A549 (cell line): Measurements from ENCODE around the gene LMO7. TPM values are rescaled to one million over a fixed set of nuclear protein-coding genes. Genes with fewer than 3 reads are reported as not detected.
"Not testable (repeated sequence)": the region's sequence is repeated elsewhere in the genome, so short reads cannot be mapped to it uniquely, and the experiment has no call there.

Experiments used
- ATAC-seq, 2 experiments: fragments of 200-7000 bp in 1 of 2; fragments of >200 bp in 1 of 2; cut with Nextera tagmentation in 1 of 2; cut with Tn5 transposase in 1 of 2; 3 replicates each; pipeline versions ENCODE4 v1.8.0 to v1.9.1; 2018 to 2020; ENCODE audit warnings: mild to moderate bottlenecking in 1 of 2, moderate library complexity in 1 of 2
- CTCF ChIA-PET: fragments of 300-600 bp; sonication (Branson Sonifier 250); formaldehyde crosslinking; extraction: SDS; loops from one replicate; lab custom pipeline; 2021; ENCODE audit warnings: antibody characterized with exemption, inconsistent platforms; lab: Yijun Ruan, JAX
- POLR2A ChIA-PET: fragments of 350-600 bp; formaldehyde crosslinking; extraction: SDS; loops from one replicate; lab custom pipeline; 2021; ENCODE audit warnings: antibody characterized with exemption, inconsistent platforms; lab: Yijun Ruan, JAX
- DNase-seq, 2 experiments: peaks; one replicate each; pipeline versions ENCODE4 v3.0.0 to v3.0.0-alpha.2; 2011 to 2016; ENCODE audit warnings: low read depth in 1 of 2, low spot score in 1 of 2
- FAIRE-seq: peaks from 2 replicates; lab custom pipeline; 2011; peaks lifted over from hg19 to GRCh38; lab: Jason Lieb, UNC
- H3K27ac ChIP-seq, 2 experiments: fragments of >200 bp; sonication (Bioruptor Twin); formaldehyde crosslinking; 3 replicates each; pipeline ENCODE4 v1.5.1; 2016 to 2017
- H3K4me1 ChIP-seq: fragments of >200 bp; sonication (Bioruptor Twin); formaldehyde crosslinking; 3 replicates; pipeline ENCODE4 v1.6.1; 2016
- H3K4me2 ChIP-seq: fragments of >200 bp; sonication (Bioruptor Twin); formaldehyde crosslinking; 3 replicates; pipeline ENCODE4 v1.6.1; 2016
- H3K4me3 ChIP-seq: fragments of >200 bp; sonication (Bioruptor Twin); formaldehyde crosslinking; 3 replicates; pipeline ENCODE4 v1.5.1; 2016
- H3K9me3 ChIP-seq: fragments of >200 bp; sonication (Bioruptor Twin); formaldehyde crosslinking; 3 replicates; pipeline ENCODE4 v1.6.1; 2016
- CHD2 ChIP-seq: fragments of 150-350 bp; IDR thresholded peaks from 2 replicates; pipeline ENCODE4 v1.6.1; 2014; ENCODE audit warnings: low read length; ENCODE audit not compliant: partially characterized antibody
- CTCF ChIP-seq: fragments of >200 bp; sonication (Bioruptor Twin); formaldehyde crosslinking; IDR thresholded peaks from 3 replicates; pipeline ENCODE4 v1.5.1; 2016
- EHF ChIP-seq: fragments of 250-450 bp; sonication (Bioruptor Pico); IDR thresholded peaks from 2 replicates; pipeline ENCODE4 v1.5.0; 2020; ENCODE audit warnings: mild to moderate bottlenecking
- ELK1 ChIP-seq: fragments of 150-350 bp; IDR thresholded peaks from 2 replicates; pipeline ENCODE4 v1.6.1; 2014; ENCODE audit warnings: low read depth, mild to moderate bottlenecking, low read length
- FOSL2 ChIP-seq, 2 experiments: fragments of 450-650 bp in 1 of 2; fragments of >200 bp in 1 of 2; sonication (Bioruptor Twin) in 1 of 2; formaldehyde crosslinking; IDR thresholded peaks; 2 replicates each; pipeline versions ENCODE4 v1.5.0 to v1.6.1; 2016 to 2020; ENCODE audit warnings: mild to moderate bottlenecking in 1 of 2, moderate library complexity in 1 of 2
- FOXS1 ChIP-seq: fragments of 250-450 bp; sonication (Bioruptor Pico); IDR thresholded peaks from 2 replicates; pipeline ENCODE4 v1.5.0; 2020; ENCODE audit warnings: mild to moderate bottlenecking, moderate library complexity
- HES2 ChIP-seq: fragments of >200 bp; sonication (Bioruptor Twin); formaldehyde crosslinking; IDR thresholded peaks from 2 replicates; pipeline ENCODE4 v1.6.1; 2016
- HMGXB4 ChIP-seq: fragments of 250-450 bp; sonication (Bioruptor Pico); IDR thresholded peaks from 2 replicates; pipeline ENCODE4 v1.5.0; 2021; ENCODE audit warnings: mild to moderate bottlenecking, moderate library complexity, borderline replicate concordance
- HOXB13 ChIP-seq: fragments of 250-450 bp; sonication (Bioruptor Pico); IDR thresholded peaks from 2 replicates; pipeline ENCODE4 v1.5.0; 2020; ENCODE audit warnings: low read depth, mild to moderate bottlenecking, moderate library complexity
- KDM1A ChIP-seq: fragments of 200-600 bp; sonication (generic); IDR thresholded peaks from 2 replicates; pipeline ENCODE4 v1.6.1; 2016; ENCODE audit warnings: low read depth, mild to moderate bottlenecking
- MAFK ChIP-seq: fragments of 450-650 bp; IDR thresholded peaks from 2 replicates; pipeline ENCODE4 v1.6.1; 2014; ENCODE audit not compliant: partially characterized antibody
- MYC ChIP-seq: IDR thresholded peaks from 2 replicates; pipeline ENCODE4 v1.6.1; 2012; ENCODE audit warnings: mild to moderate bottlenecking, inconsistent platforms, low read length, improper control_type of control experiment, borderline replicate concordance
- NPAS2 ChIP-seq: fragments of 250-450 bp; sonication (Bioruptor Pico); IDR thresholded peaks from 2 replicates; pipeline ENCODE4 v1.8.0; 2022; ENCODE audit warnings: mild to moderate bottlenecking, moderate library complexity, borderline replicate concordance
- PHF8 ChIP-seq: fragments of 200-600 bp; sonication (generic); IDR thresholded peaks from 2 replicates; pipeline ENCODE4 v1.6.1; 2016; ENCODE audit warnings: low read depth, mild to moderate bottlenecking, antibody characterized with exemption, moderate library complexity, borderline replicate concordance
- RARB ChIP-seq: fragments of 250-450 bp; sonication (Bioruptor Pico); IDR thresholded peaks from 2 replicates; pipeline ENCODE4 v1.8.0; 2021; ENCODE audit warnings: mild to moderate bottlenecking, moderate library complexity
- RFX5 ChIP-seq: fragments of 450-650 bp; IDR thresholded peaks from 2 replicates; pipeline ENCODE4 v1.7.1; 2014; ENCODE audit warnings: antibody characterized with exemption, mild to moderate bottlenecking, moderate library complexity
- ZFP36 ChIP-seq: fragments of 450-650 bp; IDR thresholded peaks from 2 replicates; pipeline ENCODE4 v1.6.1; 2014; ENCODE audit warnings: borderline replicate concordance; ENCODE audit not compliant: partially characterized antibody
- ZNF302 ChIP-seq: fragments of 250-450 bp; sonication (Bioruptor Pico); IDR thresholded peaks from 2 replicates; pipeline ENCODE4 v1.9.0; 2021; ENCODE audit warnings: inconsistent platforms, mild to moderate bottlenecking, moderate library complexity
- ZSCAN20 ChIP-seq: fragments of 250-450 bp; sonication (Bioruptor Pico); IDR thresholded peaks from 2 replicates; pipeline ENCODE4 v1.8.0; 2022; ENCODE audit warnings: mild to moderate bottlenecking, moderate library complexity
- WGBS: methylation state at CpG from one replicate; pipeline ENCODE4 v1.1.6; 2017; ENCODE audit errors: missing lambda C conversion rate; 5-methylcytosine and 5-hydroxymethylcytosine counted together
- polyA plus RNA-seq, 4 experiments: library from polyadenylated mRNA; depleted of rRNA in 3 of 4; stranded (reverse); fragments of >200 nt; fragmentation: RNase III in 1 of 4; extraction: RNeasy Plus Mini Kit Qiagen cat#74134 plus additional on column Dnase treatment in 1 of 4; gene quantifications; 2 replicates in 3 of 4; 3 replicates in 1 of 4; pipeline ENCODE4 v1.2.3, GENCODE V29; 2011 to 2017

LMO7 gene
- polyA plus RNA-seq, 2 of the 4 experiments (the other 2 are of a cell fraction), result 23.4 to 33.2 TPM

GRCh38 chr13:75699062-75699461 lies 62.9 kb downstream of the LMO7 start (continued):
- no peak for TF ChIP-seq ELK1
- TF ChIP-seq CHD2, result no peak
- TF ChIP-seq ZNF302 (CRISPR knock-in tag), result no peak
- no peak for TF ChIP-seq EHF (CRISPR knock-in tag)
- TF ChIP-seq ZSCAN20 (CRISPR knock-in tag), result no peak
- no peak for TF ChIP-seq FOXS1 (CRISPR knock-in tag)
- TF ChIP-seq HOXB13, result no peak

GRCh38 chr13:75699717-75700116 lies 63.6 kb downstream of the LMO7 start:
- H3K27ac ChIP-seq, ATAC-seq, DNase-seq, POLR2A ChIA-PET, H3K4me3 ChIP-seq, FAIRE-seq, H3K4me1 ChIP-seq, CTCF ChIA-PET, H3K9me3 ChIP-seq, H3K4me2 ChIP-seq: not testable (repeated sequence)
- WGBS, result 98% methylated on average over 7 of the region's 7 CpGs

- ATAC-seq, result no peak
- DNase-seq, result no peak
- no peak for TF ChIP-seq MYC
- no peak for TF ChIP-seq RFX5
- TF ChIP-seq NPAS2 (CRISPR knock-in tag), result no peak
- TF ChIP-seq ZFP36, result no peak
- no peak for TF ChIP-seq RARB (CRISPR knock-in tag)
- no peak for TF ChIP-seq HMGXB4 (CRISPR knock-in tag)
- no peak for TF ChIP-seq KDM1A
- no peak for TF ChIP-seq MAFK
- TF ChIP-seq FOSL2 (IDR thresholded peaks at IDR 0.05), result no peak
- no peak for TF ChIP-seq FOSL2 (CRISPR knock-in tag; IDR thresholded peaks at IDR 0.05)
- TF ChIP-seq CTCF, result no peak
- no peak for TF ChIP-seq HES2
- TF ChIP-seq PHF8, result no peak
- H3K4me2 ChIP-seq, result no peak overlapping the region
- H3K9me3 ChIP-seq, result no peaks in the 10 kb centered on the region
- H3K27ac ChIP-seq, result no peak overlapping the region
- POLR2A ChIA-PET, result no interaction called here
- FAIRE-seq, result no peak
- CTCF ChIA-PET, result no interaction called here
- H3K4me3 ChIP-seq, result no peak overlapping the region
- H3K4me1 ChIP-seq, result peaks cover 17% of the 10 kb centered on the region
- WGBS, result 70% methylated on average over 2 of the region's 2 CpGs
Measured at GRCh38 chr13:75700552-75700951, 64.4 kb downstream of the LMO7 start.
